HG03442 (cell line): Measurements from ENCODE around the gene ATP5MC2.
A peak's percentile ranks its signal among the peaks of the same experiment; 100 is the strongest.
"Not testable (repeated sequence)": the region's sequence is repeated elsewhere in the genome, so short reads cannot be mapped to it uniquely, and the experiment has no call there.

ENCODE experiments used
- ATAC-seq: cut with Tn5 transposase; IDR thresholded peaks from one replicate; pipeline ENCODE4 v1.9.1; 2021; ENCODE audit warnings: mild to moderate bottlenecking, moderate library complexity; ENCODE audit not compliant: unreplicated experiment

The ATP5MC2 gene

DNA sequence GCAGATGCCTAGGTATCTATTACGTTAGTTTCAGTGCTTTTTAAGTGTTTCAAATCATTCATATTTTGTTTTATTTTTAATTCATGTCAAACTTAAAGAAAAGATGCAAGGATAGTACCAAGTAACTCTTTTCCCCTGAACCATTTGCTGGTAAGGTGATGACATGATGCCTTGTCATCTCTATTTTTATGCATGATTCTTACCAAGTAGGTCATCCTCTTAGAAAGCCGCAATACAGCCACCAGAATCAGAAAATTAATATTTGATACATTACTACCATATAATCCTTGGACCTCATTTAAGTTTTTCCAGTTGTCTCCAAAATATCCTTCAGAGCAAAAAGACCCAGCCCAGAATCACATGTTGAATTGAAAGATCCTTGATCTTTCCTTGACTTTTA is 22.3 kb downstream of the ATP5MC2 start:
- no peak for ATAC-seq

DNA sequence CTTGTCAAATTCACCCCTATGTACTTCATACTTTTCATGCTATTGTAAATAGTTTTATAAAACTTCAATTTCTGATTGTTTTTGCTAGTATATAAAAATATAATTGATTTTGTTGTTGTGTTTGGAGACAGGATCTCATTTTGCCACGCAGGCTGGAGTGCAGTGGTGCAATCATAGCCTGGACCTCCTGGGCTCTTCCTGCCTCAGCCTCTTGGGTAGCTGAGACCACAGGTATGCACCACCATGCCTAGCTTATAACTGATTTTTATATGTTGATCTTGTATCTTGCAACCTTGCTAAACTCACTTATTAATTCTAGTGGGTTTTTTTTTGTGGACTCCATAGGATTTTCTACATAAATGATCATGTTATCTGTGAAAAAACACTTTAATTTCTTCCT is 23.5 kb downstream of the ATP5MC2 start:
- ATAC-seq = no peak

DNA sequence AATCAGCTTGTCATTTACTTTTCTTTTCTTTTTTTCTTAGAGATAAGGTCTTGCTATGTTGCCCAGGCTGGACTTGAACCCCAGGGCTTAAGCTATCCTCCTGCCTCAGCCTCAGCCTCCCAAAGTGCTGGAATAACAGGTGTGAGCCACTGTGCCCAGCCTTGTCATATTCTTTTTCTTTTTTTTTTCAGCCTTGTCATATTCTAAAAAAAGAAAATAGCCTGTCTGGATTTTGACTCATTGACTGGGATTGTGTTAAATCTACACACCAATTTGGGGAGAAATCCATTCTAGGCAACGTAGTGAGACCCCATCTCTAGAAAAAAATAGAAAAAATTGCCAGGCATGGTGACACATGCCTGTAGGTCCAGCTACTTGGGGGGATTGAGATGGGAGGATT is 24.1 kb downstream of the ATP5MC2 start:
- no peak for ATAC-seq

GRCh38 chr12:53646300-53646699 is 29.6 kb downstream of the ATP5MC2 start:
- not testable (repeated sequence) for ATAC-seq

DNA sequence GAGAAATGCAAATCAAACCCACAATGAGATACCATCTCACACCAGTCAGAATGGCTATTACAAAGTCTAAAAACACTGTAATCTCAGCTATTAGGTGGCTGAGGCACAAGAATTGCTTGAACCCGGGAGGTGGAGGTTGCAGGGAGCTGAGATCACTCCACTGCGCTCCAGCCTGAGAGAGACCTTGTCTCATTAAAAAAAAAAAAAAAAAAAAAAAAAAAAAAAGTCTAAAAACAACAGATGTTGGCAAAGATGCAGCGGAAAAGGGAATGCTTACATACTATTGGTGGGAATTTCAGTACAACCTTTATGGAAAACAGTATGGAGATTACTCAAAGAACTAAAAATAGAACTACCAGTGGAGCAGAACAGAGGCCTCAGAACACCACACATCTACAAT is 30.7 kb downstream of the ATP5MC2 start:
- ATAC-seq = no peak

GRCh38 chr12:53644133-53644532 is 31.8 kb downstream of the ATP5MC2 start:
- ATAC-seq = no peak

DNA sequence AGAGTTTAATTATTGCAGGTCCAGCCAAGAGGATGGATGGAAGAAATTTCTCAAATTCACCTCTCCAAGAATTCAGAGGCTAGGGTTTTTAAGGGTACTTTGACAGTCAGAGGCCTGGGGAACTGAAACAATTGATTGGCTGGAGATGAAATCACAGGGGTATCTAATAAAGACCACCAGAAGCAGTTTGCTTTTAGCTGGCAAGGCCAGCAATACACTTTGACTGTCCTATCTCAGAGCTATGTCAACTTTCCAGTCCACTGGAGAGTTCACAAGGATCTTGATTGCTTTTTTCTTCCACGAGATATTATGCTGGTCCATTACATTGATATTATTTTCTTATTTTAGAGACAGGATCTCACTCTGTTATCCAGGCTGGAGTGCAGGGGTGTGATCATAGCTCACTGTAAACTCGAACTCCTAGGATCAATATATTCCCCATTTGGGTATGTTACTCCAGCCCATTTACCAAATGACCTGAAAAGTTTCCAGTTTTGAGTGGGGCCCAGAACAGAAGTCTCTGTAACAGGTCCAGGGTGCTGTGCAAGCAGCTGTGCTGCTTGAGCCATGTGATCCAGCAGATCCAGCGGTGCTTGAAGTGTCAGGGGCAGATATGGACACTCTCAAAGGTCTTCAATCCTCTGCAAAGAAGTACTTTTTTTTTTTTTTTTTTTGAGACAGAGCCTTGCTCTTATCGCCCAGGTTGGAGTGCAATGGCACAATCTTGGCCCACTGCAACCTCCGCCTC is 32.5 kb downstream of the ATP5MC2 start:
- no peak for ATAC-seq

DNA sequence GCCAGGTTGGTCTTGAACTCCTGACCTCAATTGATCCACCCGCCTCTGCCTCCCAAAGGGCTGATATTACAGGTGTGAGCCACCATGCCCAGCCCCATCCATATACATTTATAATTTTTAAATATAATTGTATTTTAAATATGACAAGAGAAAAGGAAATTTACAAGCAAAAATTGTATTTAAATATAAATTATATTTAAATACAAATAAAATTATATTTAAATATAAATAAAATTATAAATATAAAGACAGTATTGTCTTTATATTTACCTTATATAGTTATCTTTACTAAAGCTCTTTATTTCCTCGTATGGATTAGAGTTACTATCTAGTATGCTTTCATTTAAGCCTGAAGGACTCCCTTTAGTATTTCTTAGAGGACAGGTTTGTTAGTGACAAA is 37.8 kb downstream of the ATP5MC2 start:
- ATAC-seq = no peak

GRCh38 chr12:53636641-53637040 is 39.2 kb downstream of the ATP5MC2 start:
- ATAC-seq = no peak

GRCh38 chr12:53635708-53636107 is 40.2 kb downstream of the ATP5MC2 start:
- not testable (repeated sequence) for ATAC-seq

- ATAC-seq = no peak
These were observed 44.2 kb downstream of the ATP5MC2 start for GRCh38 chr12:53631721-53632120.

- ATAC-seq = no peak
These were observed 48.0 kb downstream of the ATP5MC2 start for GRCh38 chr12:53627919-53628318.

- peak; percentile 1 for ATAC-seq
These were observed 49.1 kb downstream of the ATP5MC2 start for GRCh38 chr12:53626702-53627169.

DNA sequence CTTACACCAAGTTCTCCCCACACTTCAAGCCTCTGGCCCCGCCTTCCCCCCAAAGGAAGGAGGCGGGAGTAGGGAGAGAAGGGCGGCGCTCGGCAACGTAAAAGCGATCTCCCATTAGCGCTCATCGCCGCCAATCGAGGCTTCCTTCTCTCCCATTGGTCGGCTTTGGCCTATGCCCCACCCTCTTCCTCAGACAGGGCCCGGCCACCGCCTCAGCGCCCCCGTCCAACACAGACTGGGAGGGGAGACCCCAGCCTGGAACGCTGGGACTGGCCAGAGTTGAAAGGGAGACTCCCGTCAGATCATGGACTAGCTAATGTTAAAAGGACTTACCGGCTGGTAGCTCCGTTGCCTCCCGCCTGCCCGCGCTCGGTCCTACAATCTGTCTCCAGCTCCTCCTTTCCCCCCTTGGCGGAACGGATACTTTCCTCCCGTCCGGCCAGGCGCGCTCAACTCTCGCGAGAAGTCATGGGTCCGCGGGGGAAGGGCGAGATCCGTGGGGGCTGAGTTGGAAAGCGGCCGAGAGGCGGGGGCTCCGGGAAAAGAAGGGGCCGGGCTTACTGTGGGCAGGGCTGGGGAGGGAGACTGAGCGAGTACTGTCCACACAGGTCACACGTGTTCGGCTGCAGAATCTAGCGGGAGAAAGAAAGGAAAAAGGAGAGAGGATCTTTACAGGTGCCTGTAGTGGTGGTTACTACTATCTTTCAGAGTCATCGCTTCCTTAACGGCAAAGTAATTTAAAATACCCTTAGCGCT is 49.8 kb downstream of the ATP5MC2 start, which contains the start of gene ATF7:
Gene ATF7, minus strand, starts transcription at position 437 of the 756 bp plus-strand sequence. CDS start 25,382 bp downstream, outside the sequence.
- ATAC-seq = peak; percentile 92

- ATAC-seq = no peak
These were observed 50.4 kb downstream of the ATP5MC2 start for GRCh38 chr12:53625373-53625945.

DNA sequence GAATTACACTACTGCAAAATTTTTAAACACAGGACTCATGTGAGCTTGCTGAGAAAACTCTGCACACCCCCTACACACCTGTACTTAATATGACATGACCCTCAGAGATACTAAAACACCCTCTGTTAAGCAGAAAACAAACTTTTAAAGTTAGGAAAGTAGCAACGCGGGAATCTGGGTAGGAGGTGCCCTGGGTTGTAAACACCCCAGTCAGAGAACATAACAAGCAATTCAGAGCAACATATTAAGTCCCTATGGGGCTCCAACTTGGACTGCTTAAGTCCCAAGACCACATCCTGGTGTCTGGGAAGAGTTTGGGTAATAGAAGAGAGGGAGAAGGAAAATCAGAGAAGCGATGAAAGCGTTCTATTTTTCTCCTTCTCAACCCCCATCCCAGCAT is 50.9 kb downstream of the ATP5MC2 start:
- no peak for ATAC-seq

- no peak for ATAC-seq
These were observed 51.4 kb downstream of the ATP5MC2 start for GRCh38 chr12:53624458-53624857.

GRCh38 chr12:53623548-53624385 is 52.1 kb downstream of the ATP5MC2 start:
- no peak for ATAC-seq

GRCh38 chr12:53622724-53623123 is 53.2 kb downstream of the ATP5MC2 start:
- no peak for ATAC-seq

DNA sequence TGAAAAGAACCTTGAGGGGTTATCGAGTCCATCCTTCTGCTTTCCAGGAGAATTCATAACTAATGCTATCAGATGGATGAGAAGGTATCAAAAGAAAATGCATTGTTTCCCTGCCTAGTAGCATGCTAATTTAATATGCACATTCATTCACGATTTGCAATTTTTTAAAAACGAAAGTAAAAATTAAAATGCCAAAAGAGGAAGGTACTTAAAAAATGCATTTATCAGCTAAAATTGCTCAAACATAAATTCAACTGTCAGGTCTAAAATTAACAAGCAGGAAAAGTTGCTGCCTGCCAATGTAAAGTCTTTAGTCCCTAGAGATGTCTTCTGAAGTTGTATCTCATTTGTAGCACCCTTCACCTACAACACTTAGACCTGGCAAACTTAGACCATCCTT is 57.6 kb downstream of the ATP5MC2 start:
- ATAC-seq = no peak

DNA sequence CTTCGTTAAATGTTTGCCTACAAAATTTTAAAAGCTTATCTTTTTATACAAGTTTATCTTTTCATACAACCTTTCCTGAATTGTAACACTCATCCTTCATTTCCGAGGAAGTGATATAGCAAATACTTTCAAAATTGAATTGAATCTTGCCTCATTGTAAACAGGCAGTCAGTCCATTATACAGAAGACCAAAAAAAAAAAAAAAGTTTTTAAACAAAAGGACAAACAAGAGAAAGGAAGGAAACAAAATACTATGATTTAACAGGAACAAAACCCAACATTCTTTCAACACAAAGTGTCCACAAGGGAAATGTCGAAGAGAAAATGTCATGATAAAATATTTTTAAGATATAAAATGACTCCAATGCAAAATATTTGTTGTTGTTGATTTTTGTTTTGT is 58.2 kb downstream of the ATP5MC2 start:
- no peak for ATAC-seq
